ENCODE results near the gene OR2T8. TPM values are rescaled to one million over a fixed set of nuclear protein-coding genes. Genes with fewer than 3 reads are reported as not detected.
"Not testable (repeated sequence)": the region's sequence is repeated elsewhere in the genome, so short reads cannot be mapped to it uniquely, and the experiment has no call there.

OR2T8 gene, protein sequence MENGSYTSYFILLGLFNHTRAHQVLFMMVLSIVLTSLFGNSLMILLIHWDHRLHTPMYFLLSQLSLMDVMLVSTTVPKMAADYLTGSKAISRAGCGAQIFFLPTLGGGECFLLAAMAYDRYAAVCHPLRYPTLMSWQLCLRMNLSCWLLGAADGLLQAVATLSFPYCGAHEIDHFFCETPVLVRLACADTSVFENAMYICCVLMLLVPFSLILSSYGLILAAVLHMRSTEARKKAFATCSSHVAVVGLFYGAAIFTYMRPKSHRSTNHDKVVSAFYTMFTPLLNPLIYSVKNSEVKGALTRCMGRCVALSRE
- total RNA-seq = not detected in 2 replicates

- DNase-seq (ENCODE audit: low read depth) = no peak
Observed at GRCh38 chr1:247919952-247920351, at the start of gene OR2T8. OR2T8 (plus strand) TSS chr1:247920252; CDS start chr1:247921018, 766 bp downstream.

DNA sequence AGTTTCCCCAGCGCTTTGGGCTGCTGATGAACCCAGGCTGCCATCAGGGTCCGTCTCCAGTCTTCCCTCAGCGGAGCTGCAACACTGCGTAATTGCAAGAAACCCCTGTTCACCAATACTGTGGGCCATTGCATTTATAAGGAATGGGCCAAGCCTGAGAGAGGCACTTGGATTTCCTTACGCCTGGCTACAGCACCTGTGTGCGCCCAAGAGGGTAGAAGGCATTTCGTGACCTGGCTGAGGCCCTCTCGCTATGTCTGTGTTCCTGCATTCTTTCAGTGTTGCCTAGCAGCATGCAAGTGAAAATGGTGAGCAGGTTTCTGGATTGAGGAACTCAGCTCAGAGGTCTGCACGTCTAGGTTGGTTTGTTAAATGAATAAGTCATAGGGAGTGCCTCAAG, 36.7 kb upstream of the OR2T8 start:
- DNase-seq (ENCODE audit: low read depth) = no peak

DNA sequence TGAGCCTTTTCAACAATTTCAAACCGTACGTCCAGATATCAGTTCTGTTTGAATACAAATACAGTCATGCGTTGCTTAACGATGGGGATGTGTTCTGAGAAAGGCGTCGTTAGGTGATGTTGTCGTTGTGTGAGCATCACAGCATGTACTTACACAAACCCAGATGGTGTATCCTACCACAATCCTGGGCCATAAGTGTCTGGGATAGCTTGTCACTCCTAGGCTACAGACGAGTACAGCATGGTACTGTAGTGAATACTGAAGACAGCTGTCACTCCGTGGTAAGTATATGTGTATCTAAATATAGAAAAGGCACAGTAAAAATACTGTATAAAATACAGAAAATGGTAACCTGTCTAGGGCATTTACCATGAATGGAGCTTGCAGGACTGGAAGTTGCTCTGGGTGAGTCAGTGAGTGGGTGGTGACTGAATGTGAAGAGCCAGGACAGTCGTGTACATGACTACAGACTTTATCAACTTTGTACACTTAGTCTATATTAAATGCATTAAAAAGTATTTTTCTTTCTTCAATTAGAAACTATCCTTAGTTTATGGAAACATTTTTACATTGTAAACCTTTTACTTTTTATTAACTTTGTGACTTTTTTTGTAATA, 35.1 kb upstream of the OR2T8 start:
- DNase-seq (ENCODE audit: low read depth) = no peak

DNA sequence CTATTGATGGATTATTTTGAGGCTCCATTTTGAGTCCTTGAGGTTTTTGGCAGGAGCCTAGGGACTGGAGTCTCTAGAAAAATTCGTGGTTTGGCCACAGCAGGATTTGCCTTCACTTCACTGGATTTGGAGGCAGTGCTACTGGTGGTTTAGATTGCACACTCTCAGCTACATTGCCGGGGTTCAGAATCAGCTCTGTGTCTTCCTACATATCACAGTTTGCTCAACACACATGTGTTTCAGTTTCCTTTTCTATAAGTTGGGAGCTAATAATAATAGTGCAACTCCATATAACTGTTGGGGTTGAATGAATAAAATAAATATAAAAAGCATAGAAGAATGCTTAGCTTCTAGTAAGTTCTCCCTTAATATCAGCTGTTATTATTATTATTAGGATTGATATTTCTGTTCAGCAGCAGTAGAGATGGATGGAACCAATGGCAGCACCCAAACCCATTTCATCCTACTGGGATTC, 24.9 kb upstream of the OR2T8 start, which contains the start of gene OR2W3:
OR2W3 (plus strand) TSS at position 425 of the 475 bp plus-strand sequence; CDS start at position 425, 0 bp downstream.
- no peak for DNase-seq (ENCODE audit: low read depth)

- no peak for DNase-seq (ENCODE audit: low read depth)
Observed at GRCh38 chr1:247895976-247896375, 24.1 kb upstream of the OR2T8 start.

GRCh38 chr1:247904122-247904521, 15.9 kb upstream of the OR2T8 start:
- no peak for DNase-seq (ENCODE audit: low read depth)

DNA sequence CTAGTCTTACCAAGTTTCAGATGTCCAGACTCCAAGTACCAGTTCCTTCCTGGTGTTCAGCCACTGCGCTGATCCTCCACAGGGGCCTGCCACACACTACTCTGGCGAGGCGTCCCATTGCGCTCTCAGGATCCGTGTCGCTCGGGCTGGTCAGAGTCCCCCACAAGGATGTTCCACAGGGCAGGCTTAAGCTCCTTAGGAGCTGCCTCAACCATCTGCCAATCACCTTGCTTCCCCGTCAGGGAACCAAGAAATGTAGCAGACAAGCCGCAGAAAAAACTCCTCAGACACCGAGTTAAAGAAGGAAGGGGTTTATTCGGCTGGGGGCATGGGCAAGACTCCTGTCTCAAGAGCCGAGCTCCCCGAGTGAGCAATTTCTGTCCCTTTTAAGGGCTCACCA, 14.9 kb upstream of the OR2T8 start:
- DNase-seq (ENCODE audit: low read depth) = no peak

DNA sequence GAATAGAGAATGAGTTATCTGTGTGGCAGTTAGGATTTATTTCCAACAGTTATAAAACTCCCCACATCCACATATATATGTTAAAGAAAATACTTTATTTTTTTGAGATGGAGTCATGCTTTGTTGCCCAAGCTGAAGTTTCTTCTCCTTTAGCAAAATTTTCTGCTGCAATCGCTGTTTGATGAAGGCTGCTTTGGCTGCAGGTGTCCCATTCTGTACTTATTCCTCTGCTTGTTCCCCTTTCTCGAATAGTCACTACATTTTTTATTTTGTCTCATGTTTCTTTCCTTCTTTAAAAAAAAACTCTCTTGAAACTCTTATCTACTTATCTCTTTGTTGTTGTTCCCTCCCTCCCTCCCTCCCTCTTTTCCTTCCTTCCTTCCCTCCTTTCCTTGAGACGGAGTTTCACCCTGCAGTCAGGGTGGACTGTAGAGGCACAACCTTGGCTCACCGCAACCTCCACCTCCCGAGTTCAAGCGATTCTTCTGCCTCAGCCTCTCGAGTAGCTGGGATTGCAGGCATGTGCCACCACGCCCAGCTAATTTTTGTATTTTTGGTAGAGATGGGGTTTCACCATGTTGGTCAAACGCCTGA, 14.0 kb upstream of the OR2T8 start:
- no peak for DNase-seq (ENCODE audit: low read depth)

DNA sequence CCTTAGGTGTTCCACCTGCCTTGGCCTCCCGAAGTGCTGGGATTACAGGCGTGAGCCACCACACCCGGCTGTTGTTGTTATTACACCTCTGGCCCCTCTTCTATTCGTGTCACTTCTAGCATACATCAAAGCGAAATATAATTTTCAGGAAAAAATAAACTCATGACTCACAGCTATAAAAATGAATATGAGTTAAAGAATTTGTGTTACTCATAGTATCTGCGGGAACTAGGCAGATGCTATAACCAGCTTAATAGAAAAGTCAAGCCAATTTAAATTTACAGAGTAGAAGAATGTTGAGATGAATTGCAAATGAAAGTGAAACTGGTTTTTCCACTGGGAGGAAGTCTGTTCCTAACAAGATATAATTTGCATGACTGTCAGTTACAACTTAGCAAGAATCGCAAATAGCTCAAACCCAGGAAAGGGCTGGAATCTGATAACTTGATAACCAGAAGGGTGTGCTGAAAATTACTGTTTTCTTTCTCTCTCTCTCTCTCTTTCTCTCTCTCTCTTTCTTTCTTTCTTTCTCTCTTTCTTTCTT, 13.5 kb upstream of the OR2T8 start:
- DNase-seq (ENCODE audit: low read depth) = no peak

DNA sequence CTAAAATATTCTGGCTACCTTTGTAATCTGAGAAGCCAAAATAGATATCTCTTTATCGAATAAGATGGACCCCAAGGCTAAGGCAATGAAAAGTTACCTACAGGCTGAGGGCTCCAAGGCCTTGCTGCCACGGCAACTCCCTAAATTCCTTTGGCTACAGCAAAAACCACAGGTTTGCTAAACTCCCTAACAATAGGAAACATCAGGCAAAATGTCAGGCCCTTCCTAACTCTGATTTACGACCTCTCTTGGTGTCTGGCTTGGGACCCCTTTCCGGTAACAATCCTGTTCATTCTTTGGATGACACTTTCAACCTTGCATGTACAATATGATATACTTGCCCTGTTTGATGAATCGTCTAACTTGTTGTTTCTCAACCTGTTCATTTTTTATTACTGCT, 11.3 kb upstream of the OR2T8 start:
- DNase-seq (ENCODE audit: low read depth) = no peak

DNA sequence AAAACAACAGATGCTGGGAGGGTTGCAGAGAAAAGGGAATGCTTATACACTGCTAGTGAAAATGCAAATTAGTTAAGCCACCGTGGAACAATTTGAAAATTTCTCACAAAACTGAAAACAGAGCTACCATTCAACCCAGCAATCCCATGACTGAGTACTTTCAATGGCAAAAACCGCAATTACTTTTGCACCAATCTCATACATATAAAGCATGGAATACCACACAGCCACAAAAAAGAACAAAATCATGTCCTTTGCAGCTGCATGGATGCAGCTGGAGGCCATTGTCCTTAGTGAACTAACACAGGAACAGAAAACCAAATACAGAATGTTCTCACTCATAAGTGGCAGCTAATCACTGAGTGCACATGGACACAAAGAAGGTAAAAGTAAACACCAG, 6.3 kb upstream of the OR2T8 start:
- DNase-seq (ENCODE audit: low read depth) = no peak

DNA sequence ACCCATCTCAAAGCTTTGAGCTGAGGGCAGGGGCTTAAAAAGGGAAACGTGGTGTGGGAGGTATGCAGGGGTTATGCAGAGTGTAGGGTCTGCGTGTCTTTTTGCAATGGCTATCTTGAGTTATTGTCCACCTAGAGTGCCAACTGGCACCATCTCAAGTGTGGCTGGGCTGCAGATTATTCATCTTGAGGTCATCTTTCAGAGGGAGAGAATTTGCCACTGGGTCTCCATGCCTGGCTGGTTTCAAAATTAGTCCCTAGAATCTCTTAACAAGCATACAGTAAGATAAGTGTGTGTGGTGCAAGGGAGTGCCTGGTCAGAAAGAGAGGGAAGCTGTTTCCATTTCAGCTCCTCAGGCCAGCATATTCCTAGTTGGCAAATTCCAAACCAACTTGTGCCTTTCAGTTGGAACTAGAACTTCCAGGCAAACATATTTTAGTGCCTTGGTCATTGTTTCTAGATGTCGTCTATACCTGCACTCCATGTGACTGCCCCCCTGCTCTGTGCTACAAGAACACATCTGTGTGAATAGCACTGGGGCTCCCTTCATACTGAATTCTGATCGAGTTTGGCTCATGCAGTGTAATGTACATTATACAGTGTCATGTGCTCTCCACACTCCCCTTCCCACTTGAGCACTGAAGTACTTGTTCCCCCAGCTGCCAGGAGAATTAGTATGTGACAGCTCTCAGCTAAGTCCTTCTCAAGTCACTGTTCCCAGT, 5.0 kb upstream of the OR2T8 start:
- no peak for DNase-seq (ENCODE audit: low read depth)

DNA sequence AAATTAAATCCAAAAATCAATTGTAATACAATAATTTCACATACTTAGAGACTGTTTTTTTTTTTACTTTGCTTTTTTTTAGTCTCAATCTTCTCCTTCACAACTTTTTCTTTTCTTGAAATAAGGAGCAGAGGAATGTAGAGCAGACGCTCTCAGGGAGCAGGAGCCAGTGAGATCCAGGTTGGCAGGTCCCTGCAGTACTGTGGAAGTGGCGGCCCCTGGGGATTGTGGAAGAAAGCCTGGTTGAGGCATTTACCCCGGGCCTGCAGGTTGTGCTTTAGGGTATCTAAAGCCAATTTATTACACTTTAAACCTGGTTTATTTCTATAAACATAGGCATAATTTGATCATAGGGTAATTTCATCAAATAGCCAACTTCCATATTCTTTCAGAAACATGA, 3.9 kb downstream of the OR2T8 start:
- DNase-seq (ENCODE audit: low read depth) = no peak

- DNase-seq (ENCODE audit: low read depth) = no peak
Observed at GRCh38 chr1:247924868-247925267, 4.8 kb downstream of the OR2T8 start, which contains the start of gene OR2AJ1. OR2AJ1 (plus strand) TSS chr1:247924889; CDS start chr1:247933769, 8,880 bp downstream.

GRCh38 chr1:247933989-247934388, 13.9 kb downstream of the OR2T8 start:
- DNase-seq (ENCODE audit: low read depth) = no peak

DNA sequence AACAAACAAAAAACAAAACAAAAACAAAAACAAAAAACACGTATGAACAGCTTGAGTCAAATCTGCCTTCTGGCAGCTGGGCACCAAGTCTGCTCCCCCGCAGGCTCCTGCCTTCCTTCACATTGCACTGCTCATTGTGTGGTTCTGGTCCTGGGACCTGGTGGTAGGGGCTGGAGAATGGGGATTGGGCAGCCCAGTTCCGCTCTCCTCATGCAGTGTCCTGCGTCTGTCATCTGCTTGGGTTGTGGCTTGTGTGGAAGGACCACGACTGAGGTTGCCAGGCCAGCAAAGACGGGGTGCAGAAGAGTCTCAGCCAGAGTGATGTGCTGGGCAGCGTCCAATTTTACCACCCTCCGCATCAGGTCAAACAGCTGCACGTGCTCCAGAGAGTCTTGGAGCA, 15.7 kb downstream of the OR2T8 start:
- DNase-seq (ENCODE audit: low read depth) = no peak

DNA sequence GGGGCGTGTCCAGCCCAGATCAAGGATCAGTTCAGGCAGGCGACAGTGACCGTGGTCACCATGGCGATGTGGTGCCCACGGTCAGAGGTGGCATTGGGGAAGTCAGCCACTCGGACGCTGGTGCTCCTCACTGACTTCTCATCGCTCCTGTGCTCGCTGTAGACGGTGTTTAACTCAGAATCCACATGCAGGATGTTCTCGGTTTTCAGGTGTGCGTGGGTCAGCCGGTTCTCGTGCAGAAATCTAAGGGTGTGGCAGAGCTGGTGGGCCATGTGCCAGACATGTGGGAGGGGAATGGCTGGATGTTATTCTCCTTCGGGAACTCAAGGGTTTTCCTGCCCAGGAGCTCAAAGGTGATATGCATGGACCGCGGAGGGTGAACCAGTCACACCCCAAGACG, 16.4 kb downstream of the OR2T8 start:
- no peak for DNase-seq (ENCODE audit: low read depth)

DNA sequence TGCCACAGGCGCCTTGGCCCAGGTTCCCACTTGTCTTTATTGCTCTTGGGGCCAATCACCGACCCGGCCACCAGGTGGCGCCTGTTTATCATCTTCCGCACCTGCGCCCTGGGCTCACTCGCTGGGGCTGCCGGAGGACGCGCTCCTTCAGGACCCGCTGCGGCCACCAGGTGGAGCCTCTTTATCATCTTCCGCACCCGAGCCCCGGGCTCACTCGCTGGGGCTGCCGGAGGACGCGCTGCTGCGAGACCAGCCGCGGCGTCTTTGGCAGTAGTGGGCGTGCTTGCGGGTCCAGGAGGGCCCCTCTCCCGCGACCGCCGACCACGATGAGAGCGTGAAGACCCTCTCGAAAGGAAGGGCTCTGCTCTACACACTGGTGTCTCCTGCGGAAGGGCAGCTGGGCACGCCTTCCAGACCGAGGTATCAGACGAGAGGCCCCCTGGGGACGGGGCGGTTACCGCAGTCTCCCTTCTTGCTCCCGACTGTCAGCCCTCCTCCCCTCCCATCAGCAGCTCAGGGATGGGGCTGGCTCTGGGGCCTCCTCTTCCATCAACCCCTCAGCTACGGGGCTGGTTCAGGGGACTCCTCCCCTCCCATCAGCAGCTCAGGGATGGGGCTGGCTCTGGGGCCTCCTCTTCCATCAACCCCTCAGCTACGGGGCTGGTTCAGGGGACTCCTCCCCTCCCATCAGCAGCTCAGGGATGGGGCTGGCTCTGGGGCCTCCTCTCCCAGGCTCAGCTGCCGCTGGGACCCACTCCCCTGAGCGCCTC, 17.1 kb downstream of the OR2T8 start:
- DNase-seq (ENCODE audit: low read depth) = not testable (repeated sequence)

DNA sequence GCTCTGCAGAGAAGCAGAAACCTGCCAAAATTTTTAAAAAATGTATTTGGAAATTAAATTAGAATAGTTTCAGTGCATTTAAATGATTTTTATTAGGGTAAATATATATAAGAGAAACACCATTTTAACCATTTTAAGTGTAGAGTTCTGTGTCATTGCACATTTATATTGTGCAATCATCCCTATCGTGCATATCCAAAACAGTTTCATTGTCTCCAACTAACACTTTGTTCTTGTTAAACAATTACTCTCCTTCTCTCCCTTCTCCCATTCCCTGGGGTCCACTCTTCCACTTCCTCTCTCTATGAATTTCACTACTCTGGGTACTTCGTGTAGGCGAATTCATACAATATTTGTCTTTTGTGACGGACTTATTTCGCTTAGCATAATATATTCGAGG, 22.6 kb downstream of the OR2T8 start:
- no peak for DNase-seq (ENCODE audit: low read depth)

DNA sequence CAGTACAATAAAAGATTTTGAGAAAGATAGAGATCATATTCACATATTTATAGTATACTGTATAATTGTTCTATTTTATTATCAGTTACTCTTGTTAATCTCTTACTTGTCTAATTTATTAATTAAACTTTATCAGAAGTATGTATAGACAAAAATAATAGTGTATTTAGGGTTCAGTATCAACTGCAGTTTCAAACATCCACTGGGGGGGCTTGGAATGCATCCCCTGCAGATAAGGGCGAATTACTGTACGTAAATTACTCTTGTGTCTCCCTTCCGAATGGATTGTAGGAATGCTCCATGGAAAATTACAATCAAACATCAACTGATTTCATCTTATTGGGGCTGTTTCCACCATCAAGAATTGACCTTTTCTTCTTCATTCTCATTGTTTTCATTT, 28.5 kb downstream of the OR2T8 start, which contains the start of gene OR2L8:
OR2L8 (plus strand) TSS at position 301 of the 400 bp plus-strand sequence; CDS start at position 301, 0 bp downstream.
- no peak for DNase-seq (ENCODE audit: low read depth)

DNA sequence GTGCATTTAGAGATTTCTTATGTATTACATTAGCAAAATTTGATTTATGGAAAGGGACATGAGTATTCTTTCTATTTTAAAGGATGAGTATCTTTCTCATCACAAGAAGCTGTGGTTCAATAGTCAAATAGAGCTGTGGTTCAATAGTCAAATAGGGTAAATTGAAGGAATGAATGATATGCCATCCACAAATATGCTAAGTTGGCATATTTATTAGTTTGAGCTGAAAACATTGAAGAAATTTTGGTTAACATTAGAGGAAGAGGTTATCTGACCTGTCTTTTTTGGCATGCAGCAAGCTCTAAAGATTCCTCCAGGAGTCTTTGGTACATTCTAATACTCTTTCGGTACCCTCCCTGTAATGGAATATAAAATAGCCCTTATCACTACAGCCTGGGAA, 33.4 kb downstream of the OR2T8 start:
- no peak for DNase-seq (ENCODE audit: low read depth)
